ENCODE data around the gene DOCK6.

DOCK6 gene

GRCh38 chr19:11210656-11210928 is 51.7 kb downstream of the DOCK6 start:
- TF ChIP-seq SIN3A (IDR thresholded peaks at IDR 0.05; ENCODE audit: borderline replicate concordance, insufficient read depth, low read length): no peak
- no peak for TF ChIP-seq REST (IDR thresholded peaks at IDR 0.05; ENCODE audit: insufficient read depth in 1 of 2, low read depth in 2 of 2, low read length in 2 of 2)
- no peak for TF ChIP-seq POLR2AphosphoS5 (IDR thresholded peaks at IDR 0.05; ENCODE audit: low read depth, low read length)
- no peak for TF ChIP-seq TAF1 (IDR thresholded peaks at IDR 0.05; ENCODE audit: borderline replicate concordance, insufficient read depth, low read length)
- TF ChIP-seq FOXP2 (optimal IDR thresholded peaks at IDR 0.05; ENCODE audit: borderline replicate concordance, extremely low read depth, extremely low read length, insufficient read depth): no peak

- TF ChIP-seq FOXP2 (optimal IDR thresholded peaks at IDR 0.05; ENCODE audit: borderline replicate concordance, extremely low read depth, extremely low read length, insufficient read depth): no peak
- no peak for TF ChIP-seq POLR2AphosphoS5 (IDR thresholded peaks at IDR 0.05; ENCODE audit: low read depth, low read length)
- no peak for TF ChIP-seq TAF1 (IDR thresholded peaks at IDR 0.05; ENCODE audit: borderline replicate concordance, insufficient read depth, low read length)
- no peak for TF ChIP-seq SIN3A (IDR thresholded peaks at IDR 0.05; ENCODE audit: borderline replicate concordance, insufficient read depth, low read length)
- TF ChIP-seq REST (IDR thresholded peaks at IDR 0.05; ENCODE audit: insufficient read depth in 1 of 2, low read depth in 2 of 2, low read length in 2 of 2): no peak
Observed at GRCh38 chr19:11209839-11210655, 52.3 kb downstream of the DOCK6 start.

GRCh38 chr19:11208561-11209471 is 53.5 kb downstream of the DOCK6 start:
- no peak for TF ChIP-seq TAF1 (IDR thresholded peaks at IDR 0.05; ENCODE audit: borderline replicate concordance, insufficient read depth, low read length)
- no peak for TF ChIP-seq SIN3A (IDR thresholded peaks at IDR 0.05; ENCODE audit: borderline replicate concordance, insufficient read depth, low read length)
- no peak for TF ChIP-seq FOXP2 (optimal IDR thresholded peaks at IDR 0.05; ENCODE audit: borderline replicate concordance, extremely low read depth, extremely low read length, insufficient read depth)
- TF ChIP-seq REST (IDR thresholded peaks at IDR 0.05; ENCODE audit: insufficient read depth in 1 of 2, low read depth in 2 of 2, low read length in 2 of 2): no peak
- TF ChIP-seq POLR2AphosphoS5 (IDR thresholded peaks at IDR 0.05; ENCODE audit: low read depth, low read length): no peak

GRCh38 chr19:11205939-11206570 is 56.3 kb downstream of the DOCK6 start:
- no peak for TF ChIP-seq TAF1 (IDR thresholded peaks at IDR 0.05; ENCODE audit: borderline replicate concordance, insufficient read depth, low read length)
- TF ChIP-seq SIN3A (IDR thresholded peaks at IDR 0.05; ENCODE audit: borderline replicate concordance, insufficient read depth, low read length): no peak
- TF ChIP-seq REST (IDR thresholded peaks at IDR 0.05; ENCODE audit: insufficient read depth in 1 of 2, low read depth in 2 of 2, low read length in 2 of 2): no peak
- no peak for TF ChIP-seq FOXP2 (optimal IDR thresholded peaks at IDR 0.05; ENCODE audit: borderline replicate concordance, extremely low read depth, extremely low read length, insufficient read depth)
- TF ChIP-seq POLR2AphosphoS5 (IDR thresholded peaks at IDR 0.05; ENCODE audit: low read depth, low read length): no peak
